ENCODE measurements around the gene VANGL2.

VANGL2 gene

GRCh38 chr1:160460683-160461287, 60.4 kb downstream of the VANGL2 start:
- peak; percentile 39 for DNase-seq (ENCODE audit: low read depth)

GRCh38 chr1:160465123-160465522, 64.8 kb downstream of the VANGL2 start:
- DNase-seq (ENCODE audit: low read depth): no peak

GRCh38 chr1:160466961-160467360, 66.6 kb downstream of the VANGL2 start:
- no peak for DNase-seq (ENCODE audit: low read depth)

DNA sequence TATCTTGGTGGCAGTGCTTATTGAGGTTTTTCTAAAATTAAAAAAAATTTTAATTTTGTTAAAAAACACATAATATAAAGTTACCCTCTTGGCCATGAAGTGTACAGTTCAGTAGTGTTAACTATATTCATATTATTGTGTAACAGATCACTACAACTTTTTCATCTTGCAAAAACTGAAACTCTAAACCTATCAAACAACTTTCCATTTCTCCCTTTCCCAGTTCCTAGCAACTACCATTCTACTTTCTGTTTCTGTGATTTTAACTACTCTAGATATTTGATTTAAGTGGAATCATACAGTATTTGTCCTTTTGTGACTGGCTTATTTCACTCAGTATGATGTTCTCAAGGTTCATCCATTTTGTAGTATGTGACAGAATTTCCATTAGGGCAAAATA, 67.2 kb downstream of the VANGL2 start:
- no peak for DNase-seq (ENCODE audit: low read depth)

- DNase-seq (ENCODE audit: low read depth): no peak
Observed at GRCh38 chr1:160471253-160471652, 70.9 kb downstream of the VANGL2 start.

DNA sequence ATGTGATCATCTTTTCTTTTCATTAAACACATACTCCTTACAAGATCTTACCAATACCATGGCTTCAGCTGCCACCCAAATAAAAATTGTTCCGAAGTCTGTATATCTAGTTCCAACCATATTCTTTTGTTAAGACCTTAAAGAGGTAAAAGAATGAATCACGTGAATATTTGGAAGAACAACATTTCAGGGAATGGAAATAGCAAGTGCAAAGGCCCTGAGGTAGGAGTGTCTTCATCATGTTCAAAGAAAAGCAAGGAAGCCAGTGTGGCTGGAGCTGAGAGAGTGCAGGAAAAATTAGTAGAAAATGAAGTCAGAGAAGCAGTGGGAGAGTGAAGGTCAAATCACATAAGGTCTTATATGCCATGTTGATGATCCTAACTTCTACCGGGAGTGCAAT, 71.7 kb downstream of the VANGL2 start:
- DNase-seq (ENCODE audit: low read depth): no peak

- DNase-seq (ENCODE audit: low read depth): no peak
Observed at GRCh38 chr1:160474392-160475242, 74.3 kb downstream of the VANGL2 start.

Measured in stimulated activated CD4-positive, alpha-beta T cell treated with anti-CD3 and anti-CD28 coated beads, Interleukin-2, amount 100 ng/mL, for 4 hours (primary cell).